Keratinocyte (primary cell): ENCODE data around the gene TARS3.

Experiments used
- CTCF ChIP-seq, 3 experiments: IDR thresholded peaks in 1 of 3; conservative IDR thresholded peaks in 1 of 3; optimal IDR thresholded peaks in 1 of 3; 2 replicates in 2 of 3; 3 replicates in 1 of 3; pipeline versions ENCODE3 to v1.5.1; 2011; ENCODE audit warnings: low read length in 3 of 3, mild to moderate bottlenecking in 3 of 3, moderate library complexity in 2 of 3, control low read depth in 1 of 3, inconsistent platforms in 1 of 3; ENCODE audit not compliant: insufficient read depth in 2 of 3; ENCODE audit errors: extremely low read depth in 1 of 3
- EZH2 ChIP-seq: IDR thresholded peaks from one replicate; pipeline ENCODE4 v1.6.1; 2012; ENCODE audit warnings: inconsistent platforms, mild to moderate bottlenecking, low read length, moderate library complexity

GRCh38 chr15:101615986-101616848 is 108.1 kb downstream of the TARS3 start:
- TF ChIP-seq EZH2: no peak
- TF ChIP-seq CTCF (optimal IDR thresholded peaks at IDR 0.05 in 1 of 3, IDR thresholded peaks at IDR 0.05 in 1 of 3, conservative IDR thresholded peaks at IDR 0.05 in 1 of 3; ENCODE audit: extremely low read depth in 1 of 3, insufficient read depth in 2 of 3, low read length in 3 of 3): no peak
